B cell (primary cell): ENCODE measurements around the gene KRT222. TPM values are rescaled to one million over a fixed set of nuclear protein-coding genes. Genes with fewer than 3 reads are reported as not detected.

Experiments
- ATAC-seq: fragments of 200-7000 bp; cut with Tn5 transposase; one replicate; pipeline ENCODE4 v1.10.0; 2021; ENCODE audit warnings: low read depth, mild to moderate bottlenecking, moderate number of reproducible peaks, moderate library complexity
- CTCF ChIA-PET: fragments of 350-600 bp; sonication (Branson Sonifier 250); formaldehyde crosslinking; loops from one replicate; lab custom pipeline; 2021; ENCODE audit warnings: antibody characterized with exemption, inconsistent platforms; lab: Charles Lee
- POLR2A ChIA-PET: fragments of 350-600 bp; sonication (Branson Sonifier 250); formaldehyde crosslinking; loops from one replicate; lab custom pipeline; 2021; ENCODE audit warnings: antibody characterized with exemption; lab: Charles Lee
- DNase-seq: peaks from one replicate; pipeline ENCODE4 v3.0.0; 2013
- H2AFZ ChIP-seq: 2 replicates; pipeline ENCODE4 v1.6.1; 2012; ENCODE audit warnings: mild to moderate bottlenecking, low read depth, low read length; ENCODE audit not compliant: insufficient read depth, poor library complexity, severe bottlenecking
- H3K27ac ChIP-seq, 2 donors: 1 replicate in 1 of 2; 2 replicates in 1 of 2; pipeline ENCODE4 v1.5.1; 2012 to 2013; ENCODE audit warnings: low read length in 2 of 2, mild to moderate bottlenecking in 2 of 2, moderate library complexity in 1 of 2
- H3K27me3 ChIP-seq, 4 experiments: fragments of 200-600 bp in 1 of 4; sonication (generic) in 1 of 4; replicated peaks in 1 of 4; 1 replicate in 2 of 4; 2 replicates in 2 of 4; pipeline versions ENCODE4 v1.6.1 to v1.7.0; 2013 to 2016; ENCODE audit warnings: low read length in 3 of 4, mild to moderate bottlenecking in 2 of 4, mixed read lengths in 1 of 4, moderate library complexity in 1 of 4; ENCODE audit not compliant: insufficient read depth in 4 of 4, control insufficient read depth in 3 of 4; ENCODE audit errors: control extremely low read depth in 1 of 4
- H3K36me3 ChIP-seq, 2 experiments: replicated peaks in 1 of 2; 1 replicate in 1 of 2; 2 replicates in 1 of 2; pipeline versions ENCODE4 v1.6.1 to v1.7.1; 2013; ENCODE audit warnings: low read length in 1 of 2; ENCODE audit not compliant: insufficient read depth in 2 of 2, control insufficient read depth in 1 of 2; ENCODE audit errors: control extremely low read depth in 1 of 2, extremely low read depth in 1 of 2
- H3K4me1 ChIP-seq, 2 donors: fragments of 200-600 bp in 1 of 2; sonication (generic) in 1 of 2; 1 replicate in 1 of 2; 2 replicates in 1 of 2; pipeline versions ENCODE4 v1.5.1 to v1.6.1; 2013 to 2017; ENCODE audit warnings: low read length in 2 of 2; ENCODE audit not compliant: control insufficient read depth in 2 of 2, insufficient read depth in 2 of 2
- H3K4me2 ChIP-seq: replicated peaks from 2 replicates; pipeline ENCODE3; 2012; ENCODE audit warnings: mild to moderate bottlenecking, low read depth, low read length; ENCODE audit not compliant: poor library complexity, severe bottlenecking
- H3K4me3 ChIP-seq, 5 experiments: fragments of 200-600 bp in 1 of 5; sonication (generic) in 1 of 5; 1 replicate in 3 of 5; 2 replicates in 2 of 5; pipeline versions ENCODE4 v1.5.1 to v1.7.0; 2011 to 2016; ENCODE audit warnings: low read length in 4 of 5, mild to moderate bottlenecking in 4 of 5, low read depth in 2 of 5, control low read depth in 1 of 5, moderate library complexity in 1 of 5; ENCODE audit not compliant: insufficient read depth in 1 of 5; ENCODE audit errors: control extremely low read depth in 1 of 5, extremely low read depth in 1 of 5
- H3K79me2 ChIP-seq: fragments of 200-600 bp; sonication (generic); one replicate; pipeline ENCODE4 v1.6.0; 2016; ENCODE audit warnings: low read length; ENCODE audit not compliant: control insufficient read depth, insufficient read depth
- H3K9ac ChIP-seq: fragments of 200-600 bp; sonication (generic); 2 replicates; pipeline ENCODE4 v1.6.1; 2017; ENCODE audit warnings: mild to moderate bottlenecking, low read length, moderate library complexity
- H3K9me3 ChIP-seq, 3 donors: one replicate each; pipeline versions ENCODE4 v1.6.1 to v1.7.1; 2013; ENCODE audit warnings: low read length in 2 of 3; ENCODE audit not compliant: control insufficient read depth in 2 of 3, insufficient read depth in 1 of 3; ENCODE audit errors: control extremely low read depth in 1 of 3
- H4K20me1 ChIP-seq: 2 replicates; pipeline ENCODE4 v1.6.0; 2012; ENCODE audit warnings: mild to moderate bottlenecking, low read length; ENCODE audit not compliant: insufficient read depth, control insufficient read depth, poor library complexity, severe bottlenecking
- H3K27ac Mint-ChIP-seq: one replicate; pipeline ENCODE4 v1.8.0; 2021; ENCODE audit warnings: mixed read lengths
- H3K27me3 Mint-ChIP-seq: one replicate; pipeline ENCODE4 v1.8.0; 2021; ENCODE audit warnings: mixed read lengths
- H3K4me1 Mint-ChIP-seq: one replicate; pipeline ENCODE4 v1.8.0; 2021; ENCODE audit warnings: mixed read lengths
- H3K4me3 Mint-ChIP-seq: one replicate; pipeline ENCODE4 v1.8.0; 2021; ENCODE audit warnings: mixed read lengths
- H3K9me3 Mint-ChIP-seq: one replicate; pipeline ENCODE4 v1.8.0; 2022; ENCODE audit warnings: mixed read lengths; ENCODE audit not compliant: insufficient read depth
- EZH2 ChIP-seq: IDR thresholded peaks from 2 replicates; pipeline ENCODE4 v1.6.1; 2012; ENCODE audit warnings: borderline replicate concordance, low read depth, mild to moderate bottlenecking, moderate library complexity, low read length; ENCODE audit not compliant: insufficient read depth, poor library complexity, severe bottlenecking
- WGBS: methylation state at CpG from one replicate; pipeline ENCODE4 v1.1.5; 2013; ENCODE audit warnings: missing lambda C conversion rate; ENCODE audit not compliant: insufficient coverage; 5-methylcytosine and 5-hydroxymethylcytosine counted together
- intact Hi-C: fragments of 100-400 bp; cut with micrococcal nuclease; formaldehyde crosslinking; loops from one replicate; pipeline ENCODE4 v1.10.0; 2022
- polyA plus RNA-seq: library from polyadenylated mRNA; depleted of rRNA; stranded (reverse); fragments of >200 nt; gene quantifications from 2 replicates; pipeline ENCODE4 v1.2.3, GENCODE V29; 2012
- total RNA-seq, 2 donors: library from RNA; stranded (reverse); fragments of 120-200 nt in 1 of 2; gene quantifications; 1 replicate in 1 of 2; 2 replicates in 1 of 2; pipeline versions ENCODE4 v1.2.3 to v1.2.4, GENCODE V29; 2013 to 2022
- TF ChIP-seq, protein P1 (sequence below): fragments of 200-600 bp; IDR thresholded peaks from one replicate; pipeline ENCODE4 v1.8.0; 2022; ENCODE audit warnings: antibody characterized with exemption, mild to moderate bottlenecking

Gene KRT222
- total and polyA plus RNA-seq, 2 donors (not counting 1 experiment from before 2014, with no cell fraction given) = not detected

- intact Hi-C loops = no loop called here
- 86% methylated on average over 1 of the region's 5 CpGs for WGBS
- Histone ChIP-seq H3K27ac (no peak overlapping the region), H3K4me3 (no peak overlapping the region), H3K4me1 (no peaks in the 10 kb centered on the region), H3K79me2 (no peaks in the 10 kb centered on the region), H3K27me3 (peaks cover 0 to 3% (median 0%) of the 10 kb centered on the region in 4 experiments), H3K36me3 (no peaks in the 10 kb centered on the region), H3K4me2 (no peak overlapping the region), H2AFZ (no peak overlapping the region), H3K9ac (no peak overlapping the region), H3K9me3 (peaks cover 0 to 1% (median 0%) of the 10 kb centered on the region in 3 donors), H4K20me1 (no peaks in the 10 kb centered on the region)
- Mint-ChIP-seq H3K4me1 (no peaks in the 10 kb centered on the region), H3K4me3 (no peak overlapping the region), H3K27ac (no peak overlapping the region), H3K27me3 (peaks cover 27% of the 10 kb centered on the region), H3K9me3 (no peaks in the 10 kb centered on the region)
- DNase-seq (no peak), ATAC-seq (no peak)
- TF ChIP-seq, protein P1, sequence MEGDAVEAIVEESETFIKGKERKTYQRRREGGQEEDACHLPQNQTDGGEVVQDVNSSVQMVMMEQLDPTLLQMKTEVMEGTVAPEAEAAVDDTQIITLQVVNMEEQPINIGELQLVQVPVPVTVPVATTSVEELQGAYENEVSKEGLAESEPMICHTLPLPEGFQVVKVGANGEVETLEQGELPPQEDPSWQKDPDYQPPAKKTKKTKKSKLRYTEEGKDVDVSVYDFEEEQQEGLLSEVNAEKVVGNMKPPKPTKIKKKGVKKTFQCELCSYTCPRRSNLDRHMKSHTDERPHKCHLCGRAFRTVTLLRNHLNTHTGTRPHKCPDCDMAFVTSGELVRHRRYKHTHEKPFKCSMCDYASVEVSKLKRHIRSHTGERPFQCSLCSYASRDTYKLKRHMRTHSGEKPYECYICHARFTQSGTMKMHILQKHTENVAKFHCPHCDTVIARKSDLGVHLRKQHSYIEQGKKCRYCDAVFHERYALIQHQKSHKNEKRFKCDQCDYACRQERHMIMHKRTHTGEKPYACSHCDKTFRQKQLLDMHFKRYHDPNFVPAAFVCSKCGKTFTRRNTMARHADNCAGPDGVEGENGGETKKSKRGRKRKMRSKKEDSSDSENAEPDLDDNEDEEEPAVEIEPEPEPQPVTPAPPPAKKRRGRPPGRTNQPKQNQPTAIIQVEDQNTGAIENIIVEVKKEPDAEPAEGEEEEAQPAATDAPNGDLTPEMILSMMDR = no peak
- TF ChIP-seq EZH2 = no peak
- ChIA-PET POLR2A (no interaction called here), CTCF (no interaction called here)
These were observed 22.1 kb upstream of the KRT222 start for GRCh38 chr17:40687106-40687505.

GRCh38 chr17:40686192-40686591, 21.2 kb upstream of the KRT222 start:
- DNase-seq (no peak), ATAC-seq (no peak)
- Mint-ChIP-seq H3K9me3 (no peaks in the 10 kb centered on the region), H3K4me1 (no peaks in the 10 kb centered on the region), H3K27ac (no peak overlapping the region), H3K4me3 (no peak overlapping the region), H3K27me3 (peaks cover 28% of the 10 kb centered on the region)
- peaks cover 0 to 1% (median 0%) of the 10 kb centered on the region in 3 donors for H3K9me3 ChIP-seq
- H3K9ac ChIP-seq = no peak overlapping the region
- intact Hi-C loops = no loop called here
- no peak overlapping the region for H3K4me3 ChIP-seq
- H3K79me2 ChIP-seq = no peaks in the 10 kb centered on the region
- TF ChIP-seq, protein P1 = no peak
- no peak for TF ChIP-seq EZH2
- H4K20me1 ChIP-seq = no peaks in the 10 kb centered on the region
- no peak overlapping the region for H3K27ac ChIP-seq
- no peak overlapping the region for H3K4me2 ChIP-seq
- no peak overlapping the region for H2AFZ ChIP-seq
- ChIA-PET CTCF (no interaction called here), POLR2A (no interaction called here)
- H3K27me3 ChIP-seq = peaks cover 0 to 4% (median under 1%) of the 10 kb centered on the region in 4 experiments
- H3K4me1 ChIP-seq = no peaks in the 10 kb centered on the region
- H3K36me3 ChIP-seq = no peaks in the 10 kb centered on the region
- 92% methylated on average over 2 of the region's 4 CpGs for WGBS
